KMS-11 (cell line): Measurements from ENCODE around the gene GTF2H2C_2.
"Not testable (repeated sequence)": the region's sequence is repeated elsewhere in the genome, so short reads cannot be mapped to it uniquely, and the experiment has no call there.

ENCODE experiments used
- H2AFZ ChIP-seq: fragments of 200-600 bp; sonication (generic); 2 replicates; pipeline ENCODE4 v1.6.1; 2016; ENCODE audit warnings: antibody characterized with exemption, mixed run types, low read depth
- H3K27ac ChIP-seq: fragments of 200-600 bp; sonication (generic); 2 replicates; pipeline ENCODE4 v1.6.1; 2016; ENCODE audit warnings: mild to moderate bottlenecking, mixed run types
- H3K27me3 ChIP-seq: fragments of 200-600 bp; sonication (generic); 2 replicates; pipeline ENCODE4 v1.6.1; 2017; ENCODE audit warnings: mild to moderate bottlenecking, low read depth, mixed run types, moderate library complexity; ENCODE audit not compliant: insufficient read depth
- H3K36me3 ChIP-seq: fragments of 200-600 bp; sonication (generic); 2 replicates; pipeline ENCODE4 v1.6.1; 2017; ENCODE audit warnings: mild to moderate bottlenecking, mixed run types; ENCODE audit not compliant: insufficient read depth
- H3K4me1 ChIP-seq: fragments of 200-600 bp; sonication (generic); 2 replicates; pipeline ENCODE4 v1.6.1; 2016; ENCODE audit warnings: mild to moderate bottlenecking, low read depth, mixed run types; ENCODE audit not compliant: poor library complexity, severe bottlenecking
- H3K4me2 ChIP-seq: fragments of 200-600 bp; sonication (generic); 2 replicates; pipeline ENCODE4 v1.7.0; 2016; ENCODE audit warnings: mild to moderate bottlenecking, mixed run types
- H3K4me3 ChIP-seq: fragments of 200-600 bp; sonication (generic); IDR thresholded peaks from 2 replicates; pipeline ENCODE4 v1.6.1; 2017; ENCODE audit warnings: low read depth, low read length, mixed read lengths; ENCODE audit not compliant: insufficient read depth
- H3K79me2 ChIP-seq: fragments of 200-600 bp; sonication (generic); 2 replicates; pipeline ENCODE4 v1.6.1; 2016; ENCODE audit warnings: low read depth, mixed run types; ENCODE audit not compliant: insufficient read depth
- H3K9ac ChIP-seq: fragments of 200-600 bp; sonication (generic); 2 replicates; pipeline ENCODE4 v1.6.1; 2016; ENCODE audit warnings: mild to moderate bottlenecking, mixed run types
- H4K20me1 ChIP-seq: fragments of 200-600 bp; sonication (generic); 2 replicates; pipeline ENCODE4 v1.6.1; 2016; ENCODE audit warnings: mild to moderate bottlenecking, mixed run types; ENCODE audit not compliant: insufficient read depth

GTF2H2C_2 gene

DNA sequence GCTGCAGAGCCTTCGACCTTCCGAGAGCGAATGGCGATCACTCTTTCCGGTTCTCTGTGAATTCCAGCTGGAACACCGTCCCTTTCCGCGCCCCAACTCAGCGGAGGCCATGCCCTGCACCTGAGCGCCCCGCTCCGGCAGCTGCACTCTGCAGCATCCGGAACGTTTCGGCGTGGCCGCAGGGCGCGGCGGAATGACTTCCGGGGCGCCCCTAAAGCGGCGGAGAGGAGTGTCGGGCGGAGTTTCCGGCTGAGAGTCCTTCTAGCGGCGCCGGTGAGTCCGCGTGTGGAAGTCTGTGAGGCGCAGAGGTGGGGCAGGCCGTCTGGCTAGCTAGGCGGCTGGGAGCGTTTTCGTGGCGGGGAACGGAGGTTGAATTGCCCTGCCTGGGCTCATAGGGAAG, at the start of gene GTF2H2C_2:
Gene GTF2H2C_2 (plus strand): TSS at position 252 of the 400 bp plus-strand sequence.
- H3K79me2 ChIP-seq, H3K4me2 ChIP-seq, H3K36me3 ChIP-seq, H3K27me3 ChIP-seq, H3K9ac ChIP-seq, H2AFZ ChIP-seq, H3K4me1 ChIP-seq, H3K27ac ChIP-seq, H3K4me3 ChIP-seq, H4K20me1 ChIP-seq: not testable (repeated sequence)

DNA sequence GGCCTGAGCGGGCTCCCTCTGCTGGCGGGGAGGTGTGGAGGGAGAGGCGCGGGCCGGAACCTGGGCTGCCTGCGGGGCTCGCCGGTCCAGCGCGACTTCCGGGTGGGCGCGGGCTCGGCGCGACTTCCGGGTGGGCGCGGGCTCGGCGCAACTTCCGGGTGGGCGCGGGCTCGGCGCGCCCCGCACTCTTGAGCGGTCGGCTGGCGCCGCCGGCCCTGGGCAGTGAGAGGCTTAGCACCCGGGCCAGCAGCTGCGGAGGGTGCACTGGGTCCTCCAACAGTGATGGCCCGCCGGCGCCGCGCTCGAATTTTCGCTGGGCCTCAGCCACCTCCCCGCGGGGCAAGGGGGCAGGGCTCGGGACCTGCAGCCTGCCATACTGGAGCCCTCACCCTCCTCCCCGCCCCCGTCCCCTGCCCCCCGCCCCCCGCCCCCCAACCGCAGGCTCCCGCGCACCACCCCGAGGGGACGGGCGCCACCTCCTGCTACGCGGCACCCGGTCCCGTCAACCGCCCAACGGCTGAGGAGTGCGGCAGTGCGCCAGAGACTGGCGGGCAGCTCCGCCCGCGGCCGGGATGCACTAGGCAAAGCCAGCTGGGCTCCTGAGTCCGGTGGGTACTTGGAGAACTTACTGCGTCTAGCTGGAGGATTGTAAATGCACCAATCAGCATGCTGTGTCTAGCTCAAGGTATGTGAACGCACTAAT, 14.0 kb upstream of the GTF2H2C_2 start:
- H4K20me1 ChIP-seq, H3K27me3 ChIP-seq, H3K79me2 ChIP-seq, H3K4me3 ChIP-seq, H3K4me1 ChIP-seq, H2AFZ ChIP-seq, H3K36me3 ChIP-seq, H3K27ac ChIP-seq, H3K4me2 ChIP-seq: not testable (repeated sequence)
- peak overlapping the region; percentile 37; the same call in 1 of the 2 replicates for H3K9ac ChIP-seq

- not testable (repeated sequence) for H3K79me2 ChIP-seq, H3K27ac ChIP-seq, H3K36me3 ChIP-seq, H3K4me1 ChIP-seq, H2AFZ ChIP-seq, H4K20me1 ChIP-seq, H3K4me3 ChIP-seq, H3K27me3 ChIP-seq, H3K4me2 ChIP-seq, H3K9ac ChIP-seq
Measured at GRCh38 chr5:70421322-70421721, 6.2 kb downstream of the GTF2H2C_2 start.

DNA sequence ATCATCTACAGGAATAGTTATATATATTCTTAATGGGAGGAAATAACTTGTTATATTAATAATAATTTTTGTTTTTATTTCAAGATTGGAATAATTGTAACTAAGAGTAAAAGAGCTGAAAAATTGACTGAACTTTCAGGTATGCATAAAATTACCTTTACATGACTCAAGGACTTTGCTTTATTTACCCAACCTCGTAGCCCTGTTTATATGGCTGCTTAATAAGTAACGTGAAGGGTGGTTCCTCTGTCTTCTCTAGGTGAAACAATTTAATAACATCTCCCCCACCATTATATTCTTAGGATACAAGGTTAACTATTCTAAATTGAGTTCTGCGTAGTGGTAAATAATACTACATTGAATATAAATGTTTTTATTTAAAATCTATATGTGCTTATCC, 8.0 kb downstream of the GTF2H2C_2 start:
- H3K4me2 ChIP-seq, H4K20me1 ChIP-seq, H3K4me1 ChIP-seq, H3K79me2 ChIP-seq, H3K27me3 ChIP-seq, H2AFZ ChIP-seq, H3K36me3 ChIP-seq, H3K27ac ChIP-seq, H3K9ac ChIP-seq, H3K4me3 ChIP-seq: not testable (repeated sequence)

- H3K27me3 ChIP-seq, H3K4me3 ChIP-seq, H3K36me3 ChIP-seq, H3K4me2 ChIP-seq, H3K4me1 ChIP-seq, H3K79me2 ChIP-seq, H2AFZ ChIP-seq, H3K27ac ChIP-seq, H4K20me1 ChIP-seq, H3K9ac ChIP-seq: not testable (repeated sequence)
Measured at GRCh38 chr5:70438518-70438917, 23.4 kb downstream of the GTF2H2C_2 start.

GRCh38 chr5:70449565-70449964, 34.4 kb downstream of the GTF2H2C_2 start:
- H3K4me3 ChIP-seq, H3K36me3 ChIP-seq, H2AFZ ChIP-seq, H3K27ac ChIP-seq, H3K79me2 ChIP-seq, H3K4me1 ChIP-seq, H3K27me3 ChIP-seq, H4K20me1 ChIP-seq, H3K9ac ChIP-seq, H3K4me2 ChIP-seq: not testable (repeated sequence)

GRCh38 chr5:70451249-70451984, 36.2 kb downstream of the GTF2H2C_2 start:
- not testable (repeated sequence) for H3K4me1 ChIP-seq, H3K4me2 ChIP-seq, H3K9ac ChIP-seq, H3K27me3 ChIP-seq, H3K36me3 ChIP-seq, H3K79me2 ChIP-seq, H4K20me1 ChIP-seq, H3K27ac ChIP-seq, H3K4me3 ChIP-seq, H2AFZ ChIP-seq

DNA sequence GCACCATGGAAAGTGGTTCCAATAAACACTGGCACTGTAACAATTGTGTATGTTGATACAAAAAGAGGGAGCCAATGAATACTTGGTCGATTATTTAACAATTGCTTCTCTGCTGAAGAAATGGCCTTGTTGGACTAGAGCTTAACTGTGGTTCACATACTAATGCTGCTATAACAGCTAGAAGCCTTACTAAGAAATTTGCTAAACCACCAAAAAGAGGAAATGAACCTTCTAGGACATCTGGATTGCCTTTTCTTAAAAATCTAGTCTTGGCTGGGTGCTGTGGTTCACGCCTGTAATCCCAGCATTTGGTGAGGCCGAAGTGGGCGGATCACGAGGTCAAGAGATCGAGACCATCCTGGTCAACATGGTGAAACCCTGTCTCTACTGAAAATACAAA, 41.9 kb downstream of the GTF2H2C_2 start:
- not testable (repeated sequence) for H3K4me2 ChIP-seq, H4K20me1 ChIP-seq, H3K9ac ChIP-seq, H2AFZ ChIP-seq, H3K4me1 ChIP-seq, H3K27me3 ChIP-seq, H3K79me2 ChIP-seq, H3K36me3 ChIP-seq, H3K27ac ChIP-seq, H3K4me3 ChIP-seq

DNA sequence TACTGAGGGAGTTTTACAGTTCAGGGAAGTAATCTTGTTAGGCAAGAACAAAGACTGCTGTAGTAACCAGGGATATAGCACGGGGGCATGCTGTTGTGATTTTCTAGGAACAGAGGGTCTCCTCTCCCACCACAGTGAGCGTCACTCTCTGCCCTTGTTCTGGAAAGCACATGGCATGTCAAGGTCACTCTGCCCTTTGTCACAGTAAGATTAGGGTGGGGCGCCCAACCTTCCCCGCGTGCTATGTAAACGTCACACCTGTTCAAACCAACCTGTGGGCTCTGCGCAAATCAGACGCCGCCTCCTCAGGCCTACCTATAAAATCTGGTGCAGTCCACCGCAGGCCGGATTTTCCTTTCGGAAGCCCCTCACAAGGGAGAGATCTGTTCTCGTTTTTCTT, 44.0 kb downstream of the GTF2H2C_2 start:
- not testable (repeated sequence) for H3K27me3 ChIP-seq, H3K79me2 ChIP-seq, H3K4me2 ChIP-seq, H3K4me3 ChIP-seq, H3K36me3 ChIP-seq, H3K4me1 ChIP-seq, H3K9ac ChIP-seq, H2AFZ ChIP-seq, H3K27ac ChIP-seq, H4K20me1 ChIP-seq

GRCh38 chr5:70461984-70462383, 46.8 kb downstream of the GTF2H2C_2 start:
- not testable (repeated sequence) for H3K4me2 ChIP-seq, H3K79me2 ChIP-seq, H3K4me3 ChIP-seq, H3K9ac ChIP-seq, H3K27me3 ChIP-seq, H3K4me1 ChIP-seq, H2AFZ ChIP-seq, H4K20me1 ChIP-seq, H3K36me3 ChIP-seq, H3K27ac ChIP-seq
